Subcutaneous abdominal adipose tissue (tissue), 5 donors: ENCODE results near the gene OSBPL6.
"Not testable (repeated sequence)": the region's sequence is repeated elsewhere in the genome, so short reads cannot be mapped to it uniquely, and the experiment has no call there.

Experiments used
- H3K27ac ChIP-seq: one replicate; pipeline ENCODE4 v1.7.0; 2013; ENCODE audit warnings: low read depth, mild to moderate bottlenecking, inconsistent platforms, low read length, moderate library complexity
- H3K27me3 ChIP-seq, 5 donors: one replicate each; pipeline ENCODE4 v1.7.0; 2013; ENCODE audit warnings: low read length in 5 of 5, inconsistent platforms in 1 of 5; ENCODE audit not compliant: control insufficient read depth in 5 of 5, insufficient read depth in 4 of 5
- H3K36me3 ChIP-seq, 5 donors: one replicate each; pipeline ENCODE4 v1.7.0; 2013; ENCODE audit warnings: low read length in 5 of 5; ENCODE audit not compliant: control insufficient read depth in 5 of 5, insufficient read depth in 5 of 5
- H3K4me1 ChIP-seq, 5 donors: one replicate each; pipeline ENCODE4 v1.7.0; 2013; ENCODE audit warnings: low read length in 5 of 5, mild to moderate bottlenecking in 3 of 5, moderate library complexity in 1 of 5; ENCODE audit not compliant: control insufficient read depth in 5 of 5, insufficient read depth in 5 of 5
- H3K4me3 ChIP-seq, 5 donors: one replicate each; pipeline ENCODE4 v1.7.0; 2013; ENCODE audit warnings: low read length in 5 of 5, low read depth in 1 of 5
- H3K9ac ChIP-seq, 5 donors: one replicate each; pipeline ENCODE4 v1.7.0; 2013; ENCODE audit warnings: low read length in 5 of 5, mild to moderate bottlenecking in 4 of 5, moderate library complexity in 3 of 5
- H3K9me3 ChIP-seq, 5 donors: one replicate each; pipeline ENCODE4 v1.7.0; 2013; ENCODE audit warnings: low read length in 5 of 5; ENCODE audit not compliant: control insufficient read depth in 5 of 5
- donor health status: healthy.
- donor health status: healthy.
- donor health status: healthy.
- donor health status: healthy.
- donor health status: healthy.

OSBPL6 gene

GRCh38 chr2:178417916-178418315, 223.6 kb downstream of the OSBPL6 start:
- Histone ChIP-seq H3K27ac (no peak overlapping the region), H3K9me3 (no peaks in the 10 kb centered on the region), H3K36me3 (peaks cover 0 to 3% (median 0%) of the 10 kb centered on the region in 5 donors), H3K9ac (no peak overlapping the region), H3K27me3 (no peaks in the 10 kb centered on the region), H3K4me3 (no peak overlapping the region), H3K4me1 (peaks cover 0 to 23% (median 19%) of the 10 kb centered on the region in 5 donors)

GRCh38 chr2:178418426-178418825, 224.1 kb downstream of the OSBPL6 start:
- Histone ChIP-seq H3K9me3 (no peaks in the 10 kb centered on the region), H3K4me3 (no peak overlapping the region), H3K27me3 (no peaks in the 10 kb centered on the region)

GRCh38 chr2:178419123-178419522, 224.8 kb downstream of the OSBPL6 start:
- Histone ChIP-seq H3K4me3 (no peak overlapping the region), H3K9ac (no peak overlapping the region), H3K9me3 (no peaks in the 10 kb centered on the region), H3K27me3 (no peaks in the 10 kb centered on the region), H3K36me3 (peaks cover 0 to 5% (median 0%) of the 10 kb centered on the region in 5 donors), H3K27ac (no peak overlapping the region), H3K4me1 (peaks cover 0 to 18% (median 13%) of the 10 kb centered on the region in 5 donors)

More at GRCh38 chr2:178418426-178418825, 224.1 kb downstream of the OSBPL6 start:
- Histone ChIP-seq H3K4me1 (peaks cover 0 to 19% (median 16%) of the 10 kb centered on the region in 5 donors), H3K9ac (no peak overlapping the region), H3K27ac (no peak overlapping the region), H3K36me3 (peaks cover 0 to 5% (median 0%) of the 10 kb centered on the region in 5 donors)

GRCh38 chr2:178420463-178420999, 226.2 kb downstream of the OSBPL6 start:
- Histone ChIP-seq H3K27me3 (no peaks in the 10 kb centered on the region), H3K27ac (no peak overlapping the region), H3K9me3 (peaks cover 0 to 4% (median 0%) of the 10 kb centered on the region in 5 donors), H3K4me3 (no peak overlapping the region), H3K9ac (no peak overlapping the region), H3K36me3 (peaks cover 0 to 5% (median 0%) of the 10 kb centered on the region in 5 donors), H3K4me1 (peaks cover 0 to 8% (median 3%) of the 10 kb centered on the region in 5 donors)

- Histone ChIP-seq H3K4me3 (no peak overlapping the region), H3K27me3 (no peaks in the 10 kb centered on the region), H3K36me3 (peaks cover 2 to 13% (median 7%) of the 10 kb centered on the region in 5 donors), H3K9ac (no peak overlapping the region), H3K9me3 (peaks cover 0 to 4% (median 0%) of the 10 kb centered on the region in 5 donors), H3K27ac (no peak overlapping the region), H3K4me1 (peaks cover 0 to 8% (median 3%) of the 10 kb centered on the region in 5 donors)
Measured at GRCh38 chr2:178422097-178422496, 227.8 kb downstream of the OSBPL6 start.

- not testable (repeated sequence) for H3K27me3 ChIP-seq
Measured at GRCh38 chr2:178423746-178424145, 229.4 kb downstream of the OSBPL6 start.

GRCh38 chr2:178425255-178425827, 231.0 kb downstream of the OSBPL6 start:
- no peak overlapping the region for H3K27ac ChIP-seq
- H3K4me3 ChIP-seq, result no peak overlapping the region
- peaks cover 9 to 35% (median 23%) of the 10 kb centered on the region in 5 donors for H3K36me3 ChIP-seq
- peaks cover 0 to 4% (median 4%) of the 10 kb centered on the region in 5 donors for H3K4me1 ChIP-seq
- peaks cover 0 to 4% (median 0%) of the 10 kb centered on the region in 5 donors for H3K9me3 ChIP-seq
- no peak overlapping the region for H3K9ac ChIP-seq
- H3K27me3 ChIP-seq, result no peaks in the 10 kb centered on the region

More at GRCh38 chr2:178423746-178424145, 229.4 kb downstream of the OSBPL6 start:
- H3K9me3 ChIP-seq, H3K9ac ChIP-seq, H3K4me1 ChIP-seq, H3K4me3 ChIP-seq, H3K27ac ChIP-seq: not testable (repeated sequence)
- peaks cover 2 to 19% (median 9%) of the 10 kb centered on the region in 5 donors for H3K36me3 ChIP-seq

GRCh38 chr2:178426388-178426787, 232.1 kb downstream of the OSBPL6 start:
- Histone ChIP-seq H3K9ac (no peak overlapping the region), H3K27me3 (no peaks in the 10 kb centered on the region), H3K4me1 (peaks cover 0 to 4% (median 0%) of the 10 kb centered on the region in 5 donors), H3K9me3 (peaks cover 0 to 4% (median 0%) of the 10 kb centered on the region in 5 donors), H3K27ac (no peak overlapping the region), H3K4me3 (no peak overlapping the region), H3K36me3 (peaks cover 14 to 45% (median 29%) of the 10 kb centered on the region in 5 donors)

GRCh38 chr2:178427458-178427857, 233.1 kb downstream of the OSBPL6 start:
- H3K36me3 ChIP-seq, result peaks cover 25 to 56% (median 38%) of the 10 kb centered on the region in 5 donors
- H3K4me1 ChIP-seq, result peaks cover 0 to 4% (median 0%) of the 10 kb centered on the region in 5 donors
- H3K9me3 ChIP-seq, result peaks cover 0 to 4% (median 0%) of the 10 kb centered on the region in 5 donors
- no peak overlapping the region for H3K9ac ChIP-seq
- H3K27me3 ChIP-seq, result no peaks in the 10 kb centered on the region
- H3K27ac ChIP-seq, result no peak overlapping the region
- no peak overlapping the region for H3K4me3 ChIP-seq

- no peaks in the 10 kb centered on the region for H3K27me3 ChIP-seq
- peaks cover 0 to 4% (median 0%) of the 10 kb centered on the region in 5 donors for H3K4me1 ChIP-seq
- no peak overlapping the region for H3K4me3 ChIP-seq
- no peak overlapping the region for H3K9ac ChIP-seq
- peaks cover 0 to 4% (median 0%) of the 10 kb centered on the region in 5 donors for H3K9me3 ChIP-seq
- H3K36me3 ChIP-seq, result peaks cover 35 to 60% (median 48%) of the 10 kb centered on the region in 5 donors
- no peak overlapping the region for H3K27ac ChIP-seq
Measured at GRCh38 chr2:178428396-178428806, 234.1 kb downstream of the OSBPL6 start.
